ENCODE data around the gene CEACAM7.

The CEACAM7 gene

GRCh38 chr19:41700381-41701195 is 12.5 kb upstream of the CEACAM7 start:
- no peak overlapping the region for H3K4me3 ChIP-seq (replicated peaks in 1 of 2; ENCODE audit: low read depth in 2 of 2, low read length in 2 of 2)
- TF ChIP-seq, protein P1, sequence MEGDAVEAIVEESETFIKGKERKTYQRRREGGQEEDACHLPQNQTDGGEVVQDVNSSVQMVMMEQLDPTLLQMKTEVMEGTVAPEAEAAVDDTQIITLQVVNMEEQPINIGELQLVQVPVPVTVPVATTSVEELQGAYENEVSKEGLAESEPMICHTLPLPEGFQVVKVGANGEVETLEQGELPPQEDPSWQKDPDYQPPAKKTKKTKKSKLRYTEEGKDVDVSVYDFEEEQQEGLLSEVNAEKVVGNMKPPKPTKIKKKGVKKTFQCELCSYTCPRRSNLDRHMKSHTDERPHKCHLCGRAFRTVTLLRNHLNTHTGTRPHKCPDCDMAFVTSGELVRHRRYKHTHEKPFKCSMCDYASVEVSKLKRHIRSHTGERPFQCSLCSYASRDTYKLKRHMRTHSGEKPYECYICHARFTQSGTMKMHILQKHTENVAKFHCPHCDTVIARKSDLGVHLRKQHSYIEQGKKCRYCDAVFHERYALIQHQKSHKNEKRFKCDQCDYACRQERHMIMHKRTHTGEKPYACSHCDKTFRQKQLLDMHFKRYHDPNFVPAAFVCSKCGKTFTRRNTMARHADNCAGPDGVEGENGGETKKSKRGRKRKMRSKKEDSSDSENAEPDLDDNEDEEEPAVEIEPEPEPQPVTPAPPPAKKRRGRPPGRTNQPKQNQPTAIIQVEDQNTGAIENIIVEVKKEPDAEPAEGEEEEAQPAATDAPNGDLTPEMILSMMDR (IDR thresholded peaks at IDR 0.05; ENCODE audit: low read depth, low read length): no peak
- DNase-seq (ENCODE audit: low read depth in 2 of 2): no peak

- H3K4me3 ChIP-seq (replicated peaks in 1 of 2; ENCODE audit: low read depth in 2 of 2, low read length in 2 of 2): no peak overlapping the region
- no peak for DNase-seq (ENCODE audit: low read depth in 2 of 2)
- TF ChIP-seq, protein P1 (IDR thresholded peaks at IDR 0.05; ENCODE audit: low read depth, low read length): no peak
Measured at GRCh38 chr19:41699968-41700323, 11.9 kb upstream of the CEACAM7 start.

DNA sequence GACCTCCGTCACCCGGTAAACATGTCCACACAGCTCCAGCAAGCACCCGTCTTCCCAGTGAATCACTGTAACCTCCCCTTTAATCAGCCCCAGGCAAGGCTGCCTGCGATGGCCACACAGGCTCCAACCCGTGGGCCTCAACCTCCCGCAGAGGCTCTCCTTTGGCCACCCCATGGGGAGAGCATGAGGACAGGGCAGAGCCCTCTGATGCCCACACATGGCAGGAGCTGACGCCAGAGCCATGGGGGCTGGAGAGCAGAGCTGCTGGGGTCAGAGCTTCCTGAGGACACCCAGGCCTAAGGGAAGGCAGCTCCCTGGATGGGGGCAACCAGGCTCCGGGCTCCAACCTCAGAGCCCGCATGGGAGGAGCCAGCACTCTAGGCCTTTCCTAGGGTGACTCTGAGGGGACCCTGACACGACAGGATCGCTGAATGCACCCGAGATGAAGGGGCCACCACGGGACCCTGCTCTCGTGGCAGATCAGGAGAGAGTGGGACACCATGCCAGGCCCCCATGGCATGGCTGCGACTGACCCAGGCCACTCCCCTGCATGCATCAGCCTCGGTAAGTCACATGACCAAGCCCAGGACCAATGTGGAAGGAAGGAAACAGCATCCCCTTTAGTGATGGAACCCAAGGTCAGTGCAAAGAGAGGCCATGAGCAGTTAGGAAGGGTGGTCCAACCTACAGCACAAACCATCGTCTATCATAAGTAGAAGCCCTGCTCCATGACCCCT is 11.3 kb upstream of the CEACAM7 start:
- TF ChIP-seq, protein P1 (IDR thresholded peaks at IDR 0.05; ENCODE audit: low read depth, low read length): no peak
- DNase-seq (ENCODE audit: low read depth in 2 of 2): no peak
- no peak overlapping the region for H3K4me3 ChIP-seq (replicated peaks in 1 of 2; ENCODE audit: low read depth in 2 of 2, low read length in 2 of 2)

DNA sequence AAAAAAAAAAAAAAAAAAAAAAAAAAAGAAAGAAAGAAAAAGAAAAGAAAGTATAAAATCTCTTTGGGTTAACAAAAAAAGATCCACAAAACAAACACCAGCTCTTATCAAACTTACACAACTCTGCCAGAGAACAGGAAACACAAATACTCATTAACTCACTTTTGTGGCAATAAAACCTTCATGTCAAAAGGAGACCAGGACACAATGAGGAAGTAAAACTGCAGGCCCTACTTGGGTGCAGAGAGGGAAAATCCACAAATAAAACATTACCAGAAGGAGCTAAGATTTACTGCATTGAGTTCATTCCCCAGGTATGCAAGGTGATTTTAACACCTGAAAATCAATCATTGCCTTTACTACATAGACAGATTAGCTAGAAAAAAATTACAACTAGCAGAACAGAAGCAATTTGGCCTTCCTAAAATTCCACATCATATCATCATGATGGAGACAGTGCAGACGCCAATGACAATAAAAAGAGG is 10.7 kb upstream of the CEACAM7 start:
- H3K4me3 ChIP-seq (replicated peaks in 1 of 2; ENCODE audit: low read depth in 2 of 2, low read length in 2 of 2): no peak overlapping the region
- no peak for DNase-seq (ENCODE audit: low read depth in 2 of 2)
- TF ChIP-seq, protein P1 (IDR thresholded peaks at IDR 0.05; ENCODE audit: low read depth, low read length): no peak

GRCh38 chr19:41697198-41697855 is 9.3 kb upstream of the CEACAM7 start:
- TF ChIP-seq, protein P1 (IDR thresholded peaks at IDR 0.05; ENCODE audit: low read depth, low read length): no peak
- H3K4me3 ChIP-seq (replicated peaks in 1 of 2; ENCODE audit: low read depth in 2 of 2, low read length in 2 of 2): no peak overlapping the region
- DNase-seq (ENCODE audit: low read depth in 2 of 2): no peak

- TF ChIP-seq, protein P1 (IDR thresholded peaks at IDR 0.05; ENCODE audit: low read depth, low read length): no peak
- DNase-seq (ENCODE audit: low read depth in 2 of 2): peak in 1 of 2 donors; percentile 2
- H3K4me3 ChIP-seq (replicated peaks in 1 of 2; ENCODE audit: low read depth in 2 of 2, low read length in 2 of 2): no peak overlapping the region
Measured at GRCh38 chr19:41696402-41697197, 8.5 kb upstream of the CEACAM7 start.
